GM12891 (cell line): ENCODE measurements around the gene MORC4.

ENCODE experiments used
- POLR2A ChIP-seq: IDR thresholded peaks from 2 replicates; pipeline ENCODE4 v1.6.1; 2011; ENCODE audit warnings: low read depth, low read length, control low read depth
- POLR2AphosphoS5 ChIP-seq: IDR thresholded peaks from 2 replicates; pipeline ENCODE4 v1.6.1; 2011; ENCODE audit warnings: low read depth, low read length, control low read depth
- POU2F2 ChIP-seq: IDR thresholded peaks from 2 replicates; pipeline ENCODE4 v1.6.1; 2011; ENCODE audit warnings: low read depth, mild to moderate bottlenecking, control low read depth, low read length, moderate library complexity
- SPI1 ChIP-seq: IDR thresholded peaks from 2 replicates; pipeline ENCODE4 v1.6.1; 2011; ENCODE audit warnings: low read depth, low read length, control low read depth
- TAF1 ChIP-seq: IDR thresholded peaks from 2 replicates; pipeline ENCODE4 v1.6.1; 2011; ENCODE audit warnings: low read depth, low read length, control low read depth

DNA sequence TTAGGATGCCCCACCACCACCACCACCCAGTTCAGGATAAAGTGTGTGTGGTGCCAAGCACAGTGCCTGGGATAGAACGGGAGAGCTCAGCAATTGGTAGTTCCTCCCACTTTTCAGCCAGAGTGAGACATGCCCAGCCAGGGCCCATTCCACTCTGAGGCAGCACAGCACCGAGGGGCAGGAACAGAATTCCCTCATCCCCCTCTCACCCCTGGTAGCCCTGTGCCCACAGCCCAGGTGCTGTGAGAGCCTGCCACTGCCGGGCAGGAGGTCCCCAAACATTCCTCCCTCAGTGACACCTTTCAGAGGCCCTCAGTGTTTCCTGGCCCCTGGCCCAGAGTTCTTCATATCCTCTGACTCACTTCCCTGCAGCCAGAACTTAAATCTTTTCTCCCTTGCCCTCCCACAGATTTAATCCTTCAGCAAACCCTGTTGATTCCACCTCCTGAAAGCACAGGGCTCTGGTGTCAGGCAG, 105.0 kb downstream of the MORC4 start:
- no peak for TF ChIP-seq POLR2A
- TF ChIP-seq SPI1, result no peak
- no peak for TF ChIP-seq POLR2AphosphoS5
- no peak for TF ChIP-seq TAF1
- TF ChIP-seq POU2F2, result no peak
